Left lung (tissue), 10 donors: ENCODE data around the gene MRPL1. TPM values are rescaled to one million over a fixed set of nuclear protein-coding genes. Genes with fewer than 3 reads are reported as not detected.
A peak's percentile ranks its signal among the peaks of the same experiment; 100 is the strongest.
"Not testable (repeated sequence)": the region's sequence is repeated elsewhere in the genome, so short reads cannot be mapped to it uniquely, and the experiment has no call there.

Experiments
- ATAC-seq: fragments of 200-7000 bp; cut with Tn5 transposase; one replicate; pipeline ENCODE4 v1.9.1; 2020; ENCODE audit warnings: moderate library complexity
- DNase-seq, 4 donors: peaks; one replicate each; pipeline ENCODE4 v3.0.0-alpha.2; 2013 to 2020
- H3K27ac ChIP-seq, 2 donors: fragments of 200-600 bp; sonication (generic) in 1 of 2; one replicate each; pipeline versions ENCODE4 v1.5.0 to v1.8.0; 2020 to 2021
- H3K27me3 ChIP-seq, 2 donors: fragments of 200-600 bp; sonication (generic) in 1 of 2; one replicate each; pipeline versions ENCODE4 v1.5.0 to v1.8.0; 2020 to 2021
- H3K36me3 ChIP-seq, 2 donors: fragments of 200-600 bp; sonication (generic) in 1 of 2; one replicate each; pipeline versions ENCODE4 v1.5.0 to v1.8.0; 2020 to 2021
- H3K4me1 ChIP-seq, 2 donors: fragments of 200-600 bp; one replicate each; pipeline ENCODE4 v1.8.0; 2021
- H3K4me3 ChIP-seq, 2 donors: fragments of 200-600 bp; sonication (generic) in 1 of 2; one replicate each; pipeline versions ENCODE4 v1.5.0 to v1.8.0; 2020 to 2021; ENCODE audit warnings: mild to moderate bottlenecking in 1 of 2
- H3K9me3 ChIP-seq, 2 donors: fragments of 200-600 bp; sonication (generic) in 1 of 2; one replicate each; pipeline versions ENCODE4 v1.5.0 to v1.8.0; 2020 to 2021
- intact Hi-C, 2 donors: fragments of 100-400 bp; cut with DNase I; formaldehyde crosslinking; loops; one replicate each; pipeline versions ENCODE4 v1.11.2 to v1.14.2; 2022
- polyA plus RNA-seq, 6 donors: library from polyadenylated mRNA; unstranded; fragments of 120-200 nt; gene quantifications; one replicate each; pipeline ENCODE4 v1.2.1, GENCODE V29; 2013; ENCODE audit not compliant: insufficient read length in 6 of 6
- total RNA-seq, 2 donors: library from RNA; stranded (reverse); fragmentation: NEBNext Ultra II Directional; extraction: Animal tissue kit (Norgen Biotek cat#: 25700); gene quantifications; one replicate each; pipeline ENCODE4 v1.2.1, GENCODE V29; 2021
- TF ChIP-seq, protein P1 (sequence below), 2 donors: fragments of 200-600 bp; sonication (generic) in 1 of 2; IDR thresholded peaks; one replicate each; pipeline versions ENCODE4 v1.5.0 to v1.8.0; 2021; ENCODE audit warnings: antibody characterized with exemption in 2 of 2
- donor health status: DM: no; HTN: yes; CAD: no.
- donor health status: DM: no; HTN: no; CAD: no.

Gene MRPL1
- total and polyA plus RNA-seq, 8 donors = 19.2 to 55.6 (median 47.8) TPM

DNA sequence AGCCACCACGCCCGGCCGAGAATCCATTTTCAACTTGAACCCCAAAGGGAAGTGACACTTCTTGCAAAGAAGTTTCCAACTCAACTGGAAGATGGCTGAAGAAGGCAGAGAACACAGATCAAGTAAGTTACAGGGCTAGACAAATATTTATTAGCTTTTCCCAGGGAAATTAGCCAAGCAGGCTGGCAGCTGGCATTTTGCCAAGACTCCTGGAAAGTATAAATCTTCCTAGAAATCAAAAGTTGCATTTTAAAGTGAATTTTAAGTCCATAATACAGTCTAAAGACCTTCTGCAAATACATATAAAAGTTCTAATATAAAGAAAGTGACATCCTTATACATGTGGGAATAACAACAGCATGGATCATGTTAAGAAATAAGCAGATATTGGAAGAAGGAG, 3.4 kb upstream of the MRPL1 start:
- peaks cover 7 to 41% of the 10 kb centered on the region in 2 donors for H3K4me1 ChIP-seq
- DNase-seq = no peak
- no peaks in the 10 kb centered on the region for H3K9me3 ChIP-seq
- H3K4me3 ChIP-seq = no peak overlapping the region
- no peaks in the 10 kb centered on the region for H3K36me3 ChIP-seq
- no peaks in the 10 kb centered on the region for H3K27me3 ChIP-seq
- ATAC-seq = no peak
- TF ChIP-seq, protein P1, sequence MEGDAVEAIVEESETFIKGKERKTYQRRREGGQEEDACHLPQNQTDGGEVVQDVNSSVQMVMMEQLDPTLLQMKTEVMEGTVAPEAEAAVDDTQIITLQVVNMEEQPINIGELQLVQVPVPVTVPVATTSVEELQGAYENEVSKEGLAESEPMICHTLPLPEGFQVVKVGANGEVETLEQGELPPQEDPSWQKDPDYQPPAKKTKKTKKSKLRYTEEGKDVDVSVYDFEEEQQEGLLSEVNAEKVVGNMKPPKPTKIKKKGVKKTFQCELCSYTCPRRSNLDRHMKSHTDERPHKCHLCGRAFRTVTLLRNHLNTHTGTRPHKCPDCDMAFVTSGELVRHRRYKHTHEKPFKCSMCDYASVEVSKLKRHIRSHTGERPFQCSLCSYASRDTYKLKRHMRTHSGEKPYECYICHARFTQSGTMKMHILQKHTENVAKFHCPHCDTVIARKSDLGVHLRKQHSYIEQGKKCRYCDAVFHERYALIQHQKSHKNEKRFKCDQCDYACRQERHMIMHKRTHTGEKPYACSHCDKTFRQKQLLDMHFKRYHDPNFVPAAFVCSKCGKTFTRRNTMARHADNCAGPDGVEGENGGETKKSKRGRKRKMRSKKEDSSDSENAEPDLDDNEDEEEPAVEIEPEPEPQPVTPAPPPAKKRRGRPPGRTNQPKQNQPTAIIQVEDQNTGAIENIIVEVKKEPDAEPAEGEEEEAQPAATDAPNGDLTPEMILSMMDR (IDR thresholded peaks at IDR 0.05) = no peak
- intact Hi-C loops = no loop called here
- no peak overlapping the region for H3K27ac ChIP-seq

DNA sequence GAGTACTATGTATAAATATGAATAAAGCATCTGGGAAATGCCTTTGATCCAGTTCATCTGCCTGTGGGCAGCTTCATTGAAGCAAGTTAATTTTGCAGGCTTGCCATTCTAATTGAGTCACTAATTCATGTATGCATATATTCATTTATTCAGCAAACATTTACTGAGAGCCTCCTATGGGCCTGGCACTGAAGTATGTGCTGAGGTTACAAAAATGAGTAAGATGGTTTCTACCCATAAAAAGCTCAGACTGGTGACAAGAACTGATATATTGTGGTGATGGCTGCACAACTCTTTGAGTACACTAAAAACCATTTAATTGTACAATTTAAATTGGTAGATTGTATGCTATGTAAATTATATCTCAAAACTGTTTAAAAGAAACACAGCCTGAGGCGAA, 1.1 kb upstream of the MRPL1 start:
- ATAC-seq (no peak), DNase-seq (no peak)
- Histone ChIP-seq H3K27me3 (no peaks in the 10 kb centered on the region), H3K4me1 (peaks cover 7 to 30% of the 10 kb centered on the region in 2 donors), H3K4me3 (peak overlapping the region in 1 of 2 donors; percentile 76), H3K27ac (peak overlapping the region; percentile 99 to 100), H3K9me3 (no peaks in the 10 kb centered on the region), H3K36me3 (no peaks in the 10 kb centered on the region)
- intact Hi-C loops = no loop called here
- TF ChIP-seq, protein P1 (IDR thresholded peaks at IDR 0.05) = no peak

DNA sequence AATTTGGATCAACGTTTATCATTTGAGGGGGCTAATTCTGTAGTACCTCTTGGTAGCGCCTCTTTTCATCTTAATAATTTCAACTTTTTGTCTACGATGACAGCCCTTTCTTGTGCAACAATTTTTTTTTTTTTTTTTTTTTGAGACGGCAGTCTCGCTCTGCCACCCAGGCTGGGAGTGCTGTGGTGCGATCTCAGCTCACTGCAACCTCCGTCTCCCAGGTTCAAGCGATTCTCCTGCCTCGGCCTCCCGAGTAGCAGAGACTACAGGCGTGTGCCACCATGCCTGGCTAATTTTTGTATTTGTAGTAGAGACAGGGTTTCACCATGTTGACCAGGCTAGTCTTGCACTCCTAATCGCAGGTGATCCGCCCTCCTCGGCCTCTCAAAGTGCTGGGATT, 711 bp downstream of the MRPL1 start:
- H3K36me3 ChIP-seq, DNase-seq, intact Hi-C loops, H3K27me3 ChIP-seq, ATAC-seq, H3K9me3 ChIP-seq: not testable (repeated sequence)
- H3K27ac ChIP-seq = peak overlapping the region; percentile 99 to 100
- peak overlapping the region; percentile 61 to 76 for H3K4me3 ChIP-seq
- peaks cover 7 to 19% of the 10 kb centered on the region in 2 donors for H3K4me1 ChIP-seq

DNA sequence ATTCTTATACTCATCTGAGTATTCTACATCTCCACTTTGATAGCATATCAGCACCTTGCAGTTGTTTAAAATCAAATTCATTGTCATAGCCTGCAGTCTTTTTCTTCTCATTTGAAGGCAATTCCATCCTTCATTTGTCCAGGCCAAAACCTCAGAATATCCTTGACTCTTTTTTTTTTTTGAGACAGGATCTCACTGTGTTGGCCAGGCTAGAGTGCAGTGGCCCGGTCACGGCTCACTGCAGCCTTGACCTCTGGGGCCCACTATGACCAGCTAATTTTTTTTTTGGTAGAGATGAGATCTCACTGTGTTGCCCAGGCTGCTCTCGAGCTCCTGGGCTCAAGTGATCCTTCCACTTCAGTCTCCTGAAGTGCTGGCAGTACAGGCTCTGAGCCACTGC, 2.6 kb downstream of the MRPL1 start:
- H3K27me3 ChIP-seq = no peaks in the 10 kb centered on the region
- H3K4me1 ChIP-seq = peaks cover 7 to 19% of the 10 kb centered on the region in 2 donors
- no peaks in the 10 kb centered on the region for H3K9me3 ChIP-seq
- DNase-seq (no peak), ATAC-seq (no peak)
- TF ChIP-seq, protein P1 (IDR thresholded peaks at IDR 0.05) = no peak
- H3K4me3 ChIP-seq = no peak overlapping the region
- intact Hi-C loops = no loop called here
- no peaks in the 10 kb centered on the region for H3K36me3 ChIP-seq
- no peak overlapping the region for H3K27ac ChIP-seq

DNA sequence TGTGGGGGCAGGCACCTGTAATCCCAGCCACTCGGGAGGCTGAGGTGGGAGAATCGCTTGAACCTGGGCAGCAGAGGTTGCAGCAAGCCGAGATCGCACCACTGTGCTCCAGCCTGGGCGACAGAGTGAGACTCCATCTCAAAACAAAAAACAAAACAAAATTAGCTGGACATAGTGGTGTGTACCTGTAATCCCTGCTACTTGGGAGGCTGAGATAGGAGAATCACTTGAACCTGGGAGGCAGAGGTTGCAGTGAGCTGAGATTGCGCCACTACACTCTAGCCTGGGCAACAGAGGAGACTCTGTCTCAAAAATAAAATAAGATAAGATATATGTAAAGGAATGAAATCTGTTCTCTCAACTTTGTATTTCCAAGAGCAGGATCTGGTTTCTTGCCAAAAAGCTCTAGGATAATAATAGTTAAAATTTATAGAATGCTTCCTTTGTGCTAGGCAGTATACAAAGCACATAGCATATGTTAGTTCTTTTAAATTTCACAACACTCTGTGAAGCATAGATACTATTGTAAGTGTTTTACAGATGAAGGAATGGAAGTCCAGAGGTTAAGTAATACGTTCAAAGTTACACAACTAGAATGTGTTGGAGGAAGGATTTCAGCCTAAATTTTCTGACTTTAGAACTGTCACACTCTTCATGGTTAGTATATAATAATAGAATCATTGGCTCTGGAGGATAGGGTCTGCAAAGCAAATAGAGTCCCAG, 10.3 kb downstream of the MRPL1 start:
- Histone ChIP-seq H3K36me3 (peaks cover 0 to 47% of the 10 kb centered on the region in 2 donors), H3K4me3 (no peak overlapping the region), H3K4me1 (no peaks in the 10 kb centered on the region), H3K27ac (no peak overlapping the region), H3K9me3 (no peaks in the 10 kb centered on the region), H3K27me3 (no peaks in the 10 kb centered on the region)
- DNase-seq (peak in 2 of 4 donors; percentile 62 to 70), ATAC-seq (no peak)
- TF ChIP-seq, protein P1 (IDR thresholded peaks at IDR 0.05) = no peak
- intact Hi-C loops = no loop called here

DNA sequence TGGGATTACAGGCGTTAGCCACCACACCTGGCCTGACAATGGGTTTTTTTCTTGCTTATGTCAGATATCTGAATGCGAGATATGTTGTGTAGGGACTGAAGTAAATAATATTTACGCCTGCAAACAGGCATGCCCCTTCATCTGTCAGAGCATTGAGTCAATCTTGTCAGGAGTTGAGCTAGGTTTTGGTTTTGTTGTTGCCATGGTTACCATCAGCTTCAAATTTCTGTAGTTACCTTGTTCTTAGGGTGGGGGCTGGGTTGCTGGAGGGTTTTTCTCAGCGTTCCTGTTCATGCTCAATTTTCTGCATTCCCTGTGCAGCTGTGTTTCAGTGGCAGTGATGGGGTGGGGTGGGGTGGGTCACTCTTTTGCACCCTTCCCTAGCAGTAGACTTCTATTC, 14.5 kb downstream of the MRPL1 start:
- Histone ChIP-seq H3K4me3 (no peak overlapping the region), H3K36me3 (peaks cover 0 to 42% of the 10 kb centered on the region in 2 donors), H3K9me3 (no peaks in the 10 kb centered on the region), H3K27ac (no peak overlapping the region), H3K27me3 (no peaks in the 10 kb centered on the region), H3K4me1 (no peaks in the 10 kb centered on the region)
- DNase-seq = no peak
- ATAC-seq = no peak
- TF ChIP-seq, protein P1 (IDR thresholded peaks at IDR 0.05) = no peak
- intact Hi-C loops = no loop called here
